Fibroblast of skin of scalp (primary cell): Measurements from ENCODE around the gene PMS1.
A peak's percentile ranks its signal among the peaks of the same experiment; 100 is the strongest.
"Not testable (repeated sequence)": the region's sequence is repeated elsewhere in the genome, so short reads cannot be mapped to it uniquely, and the experiment has no call there.

ENCODE experiments used
- DNase-seq: peaks from one replicate; pipeline ENCODE4 v3.0.0-alpha.2; 2013

PMS1 gene

GRCh38 chr2:189866296-189866695, 82.0 kb downstream of the PMS1 start:
- DNase-seq: peak; percentile 47

DNA sequence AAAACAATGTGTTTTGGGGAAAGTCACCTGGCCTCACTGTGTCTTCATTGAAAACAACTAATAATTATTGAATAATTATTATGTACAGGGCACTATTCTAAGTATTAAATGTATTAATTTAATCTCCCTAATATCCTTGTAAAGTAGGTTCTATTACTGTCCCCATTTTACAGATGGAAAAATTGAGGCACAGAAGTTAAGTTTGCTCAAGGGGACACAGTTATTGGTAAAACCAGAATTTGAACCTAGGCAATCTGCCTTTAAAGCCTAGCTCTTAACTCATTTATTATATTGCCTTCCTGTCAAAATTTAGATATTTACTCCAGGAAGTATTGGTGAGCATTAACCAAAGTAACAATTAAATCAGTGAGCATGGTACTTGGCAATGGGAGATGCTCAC, 84.6 kb downstream of the PMS1 start:
- DNase-seq: no peak

DNA sequence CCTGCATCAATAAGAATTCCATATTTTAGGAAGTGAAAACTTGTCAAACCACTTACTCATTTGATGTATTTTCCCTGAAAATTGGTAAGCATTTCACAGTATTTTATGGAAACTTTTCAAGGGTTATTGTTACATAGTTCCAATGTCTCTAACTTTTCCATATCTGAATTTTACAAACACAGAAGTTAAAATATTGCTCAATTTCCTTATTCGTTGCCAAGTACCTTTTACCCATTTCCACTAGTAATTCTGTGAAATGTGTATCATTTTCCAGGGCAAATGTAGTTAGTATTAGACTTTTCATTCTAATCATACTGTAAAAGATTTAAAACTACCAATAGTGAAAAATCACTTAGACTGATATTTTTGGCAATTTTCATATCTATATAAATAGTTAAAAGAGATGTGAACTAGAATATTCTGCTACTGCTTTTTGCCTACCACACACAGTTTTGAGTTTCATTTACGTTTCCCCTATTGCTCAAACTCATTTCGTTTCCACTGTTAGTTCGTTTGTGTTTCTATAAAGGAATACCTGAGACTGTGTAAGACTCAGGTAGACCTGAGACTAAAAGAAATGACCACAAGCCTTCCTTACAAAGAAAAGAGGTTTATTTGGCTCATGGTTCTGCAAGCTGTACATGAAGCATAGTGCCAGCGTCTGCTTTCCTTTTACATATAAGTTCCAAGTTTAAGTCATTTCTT, 86.3 kb downstream of the PMS1 start:
- DNase-seq: no peak

DNA sequence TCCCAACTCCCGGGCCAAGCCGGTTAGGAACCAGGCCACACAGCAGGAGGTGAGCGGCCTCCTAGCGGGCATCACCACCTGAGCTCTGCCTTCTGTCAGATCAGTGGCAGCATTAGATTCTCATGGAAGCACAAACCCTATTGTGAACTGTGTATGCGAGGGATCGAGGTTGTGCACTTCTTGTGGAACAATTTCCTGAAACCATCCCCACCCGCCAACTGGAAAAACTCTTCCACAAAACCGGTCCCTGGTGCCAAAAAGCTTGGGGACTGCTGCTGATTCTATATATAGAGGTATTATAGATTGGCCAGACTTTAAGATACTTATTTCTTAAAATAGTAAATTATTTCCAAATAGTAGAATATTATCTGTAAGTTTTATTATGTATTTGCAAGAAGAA, 89.4 kb downstream of the PMS1 start:
- no peak for DNase-seq

GRCh38 chr2:189874586-189875320, 90.5 kb downstream of the PMS1 start:
- DNase-seq: no peak

- DNase-seq: no peak
Observed at GRCh38 chr2:189876271-189876670, 92.0 kb downstream of the PMS1 start.

GRCh38 chr2:189879716-189880081, 95.4 kb downstream of the PMS1 start:
- DNase-seq: no peak

DNA sequence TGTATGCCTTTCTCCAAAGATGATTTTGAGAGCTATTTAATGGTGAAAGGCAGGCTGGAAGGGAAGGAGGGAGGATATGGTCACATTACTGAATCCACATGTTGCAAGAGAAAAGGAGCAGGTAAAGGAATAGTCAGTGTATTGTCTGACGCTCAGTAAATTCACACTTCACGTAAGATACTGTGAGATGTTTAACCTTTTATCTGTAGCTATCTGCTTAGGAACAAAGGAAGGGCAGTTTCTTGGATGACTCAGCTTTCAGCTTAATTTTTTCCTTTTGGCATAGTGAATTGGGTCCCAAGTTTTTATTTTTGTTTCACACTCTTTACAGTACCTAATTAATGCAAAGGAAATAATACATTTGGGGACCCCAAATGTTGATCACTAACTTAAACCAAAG, 96.2 kb downstream of the PMS1 start:
- DNase-seq: no peak

DNA sequence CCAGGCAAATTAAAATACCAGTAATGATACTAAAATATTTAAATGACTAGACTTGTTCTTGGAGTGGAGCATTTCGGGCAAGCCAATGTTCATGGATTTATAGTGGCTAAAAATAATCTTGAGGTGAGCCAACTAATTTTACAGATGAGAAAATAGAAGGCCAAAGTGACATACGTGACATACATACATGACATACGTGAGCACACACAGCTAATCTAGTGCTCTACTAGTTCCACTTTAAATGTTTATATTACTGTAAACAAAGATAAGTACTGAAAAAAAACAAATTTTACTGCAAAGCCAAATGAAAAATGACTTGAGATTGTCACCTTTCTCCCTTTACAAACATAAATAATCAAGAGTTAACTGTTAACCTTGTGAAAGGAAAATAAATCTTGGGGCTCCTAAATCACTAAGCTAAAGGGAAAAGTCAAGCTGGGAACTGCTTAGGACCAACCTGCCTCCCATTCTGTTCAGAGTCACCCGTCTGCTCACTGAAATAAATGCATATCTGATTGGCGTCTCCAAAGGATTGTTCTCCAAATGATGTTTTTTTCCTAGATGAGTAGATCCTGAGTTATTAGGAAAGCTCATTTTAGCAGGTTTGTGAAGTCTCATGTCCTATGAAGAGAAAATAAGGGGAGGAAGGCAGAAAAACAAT, 96.7 kb downstream of the PMS1 start:
- no peak for DNase-seq

- no peak for DNase-seq
Observed at GRCh38 chr2:189885368-189885767, 101.1 kb downstream of the PMS1 start.

DNA sequence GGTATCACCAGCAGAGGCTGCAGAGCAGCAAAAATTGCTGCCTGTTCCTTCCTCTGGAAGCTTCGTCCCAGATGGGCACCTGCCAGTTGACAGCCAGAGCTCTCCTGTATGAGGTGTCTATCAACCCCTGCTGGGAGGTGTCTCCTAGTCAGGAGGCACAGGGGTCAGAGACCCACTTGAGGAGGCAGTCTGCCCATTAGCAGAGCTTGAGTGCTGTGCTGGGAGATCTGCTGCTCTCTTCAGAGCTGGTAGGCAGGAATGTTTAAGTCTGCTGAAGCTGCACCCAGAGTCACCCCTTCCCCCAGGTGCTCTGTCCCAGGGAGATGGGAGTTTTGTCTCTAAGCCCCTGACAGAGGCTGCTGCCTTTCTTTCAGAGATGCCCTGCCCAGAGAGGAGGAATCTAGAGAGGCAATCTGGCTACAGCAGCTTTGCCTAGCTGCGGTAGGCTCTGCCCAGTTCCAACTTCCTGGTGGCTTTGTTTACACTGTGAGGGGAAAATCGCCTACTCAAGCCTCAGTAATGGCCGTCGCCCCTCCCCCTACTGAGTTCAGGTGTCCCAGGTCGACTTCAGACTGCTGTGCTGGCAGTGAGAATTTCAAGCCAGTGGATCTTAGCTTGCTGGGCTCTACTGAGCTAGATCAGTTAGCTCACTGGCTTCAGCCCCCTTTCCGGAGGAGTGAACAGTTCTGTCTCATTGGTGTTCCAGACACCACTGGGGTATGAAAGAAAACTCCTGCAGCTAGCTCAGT, 108.5 kb downstream of the PMS1 start:
- not testable (repeated sequence) for DNase-seq

- no peak for DNase-seq
Observed at GRCh38 chr2:189896809-189897208, 112.6 kb downstream of the PMS1 start.

DNA sequence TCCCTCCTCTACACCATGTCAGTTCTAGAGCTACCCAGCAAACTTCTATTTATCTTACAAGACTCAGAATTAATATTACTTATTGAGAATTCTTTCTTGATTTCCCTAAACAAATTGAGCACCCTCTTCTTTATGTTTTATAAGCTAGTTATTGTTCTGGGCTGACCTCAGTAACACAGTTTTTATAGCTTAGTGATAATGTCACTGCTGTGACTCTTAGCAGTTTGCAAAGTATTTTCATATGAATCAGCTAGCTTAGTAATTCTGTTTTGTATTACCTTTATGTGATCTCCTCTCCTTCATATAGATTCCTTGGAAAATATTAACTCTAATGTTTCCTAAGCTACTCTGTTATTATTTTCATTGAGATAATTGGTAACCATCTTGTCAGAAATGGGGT, 114.9 kb downstream of the PMS1 start:
- no peak for DNase-seq

DNA sequence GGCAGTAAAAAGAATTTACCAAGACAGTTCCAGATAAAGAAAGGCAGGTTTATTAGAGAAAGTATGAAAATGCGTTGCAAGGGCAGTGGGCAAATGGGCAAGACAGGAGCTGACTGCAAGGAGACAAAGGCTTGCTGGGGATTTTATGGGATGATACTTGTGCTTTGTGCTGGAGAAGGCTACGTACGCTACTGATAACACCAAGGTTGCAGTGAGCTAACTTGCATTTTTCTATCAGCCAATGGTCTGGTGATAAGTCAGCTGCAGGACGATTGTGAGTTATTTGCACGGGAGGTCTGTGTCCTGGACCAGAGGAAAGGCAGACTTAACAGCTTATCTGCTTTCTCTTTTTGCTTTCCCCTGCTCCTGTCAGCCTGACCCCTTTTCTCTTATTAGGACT, 116.5 kb downstream of the PMS1 start:
- DNase-seq: no peak

DNA sequence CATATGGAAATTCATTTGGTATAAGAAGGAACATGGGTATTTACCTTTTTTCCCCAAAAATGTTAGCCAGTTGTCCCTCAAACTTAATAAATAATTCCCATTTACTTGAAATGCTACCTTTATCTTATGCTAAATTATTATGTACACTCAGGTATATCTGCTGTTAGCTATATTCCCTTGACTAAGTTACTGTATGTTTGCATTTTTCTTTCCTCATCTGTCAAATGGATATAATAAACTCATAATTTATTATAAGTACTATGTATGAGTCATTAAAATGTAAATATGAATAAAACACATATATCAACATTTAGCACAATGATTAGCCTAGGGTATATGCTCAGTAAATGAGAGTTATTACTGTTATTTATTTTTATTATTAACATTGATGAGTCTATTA, 117.4 kb downstream of the PMS1 start:
- no peak for DNase-seq

GRCh38 chr2:189913821-189914220, 129.6 kb downstream of the PMS1 start:
- DNase-seq: no peak

DNA sequence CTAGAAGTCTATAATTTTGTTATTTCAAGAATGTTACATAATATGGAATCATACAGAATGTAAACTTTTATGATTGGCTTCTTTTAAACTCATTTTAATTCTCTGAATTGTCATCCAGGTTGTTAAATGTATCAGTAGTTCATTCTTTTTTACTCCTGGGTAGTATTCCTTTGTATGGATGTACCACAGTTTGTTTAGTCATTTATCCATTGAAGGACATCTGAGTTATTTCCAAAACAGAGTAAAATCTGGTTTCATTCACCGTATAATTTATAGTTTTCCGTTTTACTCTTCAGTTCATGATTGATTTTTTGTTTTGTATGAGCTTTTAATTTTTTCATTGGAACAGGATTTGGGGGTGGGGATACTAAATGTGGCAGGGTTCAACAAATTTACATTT, 132.4 kb downstream of the PMS1 start:
- no peak for DNase-seq
